HFF-Myc (cell line): Measurements from ENCODE around the gene FMO5.
"Not testable (repeated sequence)": the region's sequence is repeated elsewhere in the genome, so short reads cannot be mapped to it uniquely, and the experiment has no call there.

Experiments used
- DNase-seq: peaks from one replicate; pipeline ENCODE4 v3.0.0-alpha.2; 2011; ENCODE audit warnings: low read depth; ENCODE audit errors: extremely low read depth
- H3K4me3 ChIP-seq: replicated peaks from 2 replicates; pipeline ENCODE4 v1.5.1; 2011; ENCODE audit warnings: low read depth, mild to moderate bottlenecking, control low read depth, low read length
- TF ChIP-seq, protein P1 (sequence below): IDR thresholded peaks from 2 replicates; pipeline ENCODE4 v1.5.1; 2012; ENCODE audit warnings: mild to moderate bottlenecking, low read depth, low read length, control low read depth; ENCODE audit errors: missing control alignments

FMO5 gene

DNA sequence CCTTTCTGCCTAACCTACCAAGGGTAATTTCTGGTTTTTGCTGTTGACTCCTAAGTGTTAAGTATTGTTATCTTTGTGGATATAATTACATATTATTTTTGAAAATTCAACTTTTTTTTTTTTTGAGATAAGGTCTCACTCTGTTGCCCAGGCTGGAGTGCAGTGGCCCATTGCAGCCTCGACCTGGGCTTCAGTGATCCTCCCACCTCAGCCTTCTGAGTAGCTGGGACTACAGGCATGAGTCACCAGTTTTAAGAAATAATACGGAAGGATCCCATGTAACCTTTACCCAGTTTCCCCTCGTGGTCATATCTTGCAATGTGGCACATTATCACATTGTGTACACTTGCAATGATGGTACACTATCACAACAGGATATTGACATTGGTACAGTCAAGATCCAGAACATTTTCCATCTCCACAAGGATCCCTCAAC, 20.5 kb upstream of the FMO5 start:
- TF ChIP-seq, protein P1, sequence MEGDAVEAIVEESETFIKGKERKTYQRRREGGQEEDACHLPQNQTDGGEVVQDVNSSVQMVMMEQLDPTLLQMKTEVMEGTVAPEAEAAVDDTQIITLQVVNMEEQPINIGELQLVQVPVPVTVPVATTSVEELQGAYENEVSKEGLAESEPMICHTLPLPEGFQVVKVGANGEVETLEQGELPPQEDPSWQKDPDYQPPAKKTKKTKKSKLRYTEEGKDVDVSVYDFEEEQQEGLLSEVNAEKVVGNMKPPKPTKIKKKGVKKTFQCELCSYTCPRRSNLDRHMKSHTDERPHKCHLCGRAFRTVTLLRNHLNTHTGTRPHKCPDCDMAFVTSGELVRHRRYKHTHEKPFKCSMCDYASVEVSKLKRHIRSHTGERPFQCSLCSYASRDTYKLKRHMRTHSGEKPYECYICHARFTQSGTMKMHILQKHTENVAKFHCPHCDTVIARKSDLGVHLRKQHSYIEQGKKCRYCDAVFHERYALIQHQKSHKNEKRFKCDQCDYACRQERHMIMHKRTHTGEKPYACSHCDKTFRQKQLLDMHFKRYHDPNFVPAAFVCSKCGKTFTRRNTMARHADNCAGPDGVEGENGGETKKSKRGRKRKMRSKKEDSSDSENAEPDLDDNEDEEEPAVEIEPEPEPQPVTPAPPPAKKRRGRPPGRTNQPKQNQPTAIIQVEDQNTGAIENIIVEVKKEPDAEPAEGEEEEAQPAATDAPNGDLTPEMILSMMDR: no peak
- no peak overlapping the region for H3K4me3 ChIP-seq
- no peak for DNase-seq

DNA sequence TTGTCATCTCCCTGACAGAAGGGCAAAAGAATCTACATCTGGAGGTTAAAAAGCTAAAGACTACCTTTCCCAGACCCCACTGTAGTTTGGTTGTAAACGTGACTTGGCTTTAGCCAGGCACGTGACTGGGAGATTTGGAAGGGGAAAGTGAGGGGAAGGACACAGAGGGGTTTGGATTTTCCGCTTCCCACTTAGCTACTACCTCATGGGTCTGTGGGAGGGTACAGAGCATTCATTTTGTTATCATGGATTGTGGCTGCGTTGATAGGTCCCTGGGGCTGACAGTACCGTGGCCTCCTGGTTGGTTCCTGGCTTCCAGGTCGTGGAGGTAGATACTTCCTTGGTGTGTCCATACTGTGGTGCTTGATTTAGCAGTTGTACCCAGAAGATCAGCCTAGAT, 20.0 kb upstream of the FMO5 start:
- no peak overlapping the region for H3K4me3 ChIP-seq
- TF ChIP-seq, protein P1: no peak
- no peak for DNase-seq

GRCh38 chr1:147243841-147244240, 18.7 kb upstream of the FMO5 start:
- H3K4me3 ChIP-seq: peak overlapping the region; percentile 81
- DNase-seq: no peak
- TF ChIP-seq, protein P1: no peak

GRCh38 chr1:147243228-147243685, 18.1 kb upstream of the FMO5 start:
- TF ChIP-seq, protein P1: no peak
- no peak for DNase-seq
- peak overlapping the region; percentile 81 for H3K4me3 ChIP-seq

DNA sequence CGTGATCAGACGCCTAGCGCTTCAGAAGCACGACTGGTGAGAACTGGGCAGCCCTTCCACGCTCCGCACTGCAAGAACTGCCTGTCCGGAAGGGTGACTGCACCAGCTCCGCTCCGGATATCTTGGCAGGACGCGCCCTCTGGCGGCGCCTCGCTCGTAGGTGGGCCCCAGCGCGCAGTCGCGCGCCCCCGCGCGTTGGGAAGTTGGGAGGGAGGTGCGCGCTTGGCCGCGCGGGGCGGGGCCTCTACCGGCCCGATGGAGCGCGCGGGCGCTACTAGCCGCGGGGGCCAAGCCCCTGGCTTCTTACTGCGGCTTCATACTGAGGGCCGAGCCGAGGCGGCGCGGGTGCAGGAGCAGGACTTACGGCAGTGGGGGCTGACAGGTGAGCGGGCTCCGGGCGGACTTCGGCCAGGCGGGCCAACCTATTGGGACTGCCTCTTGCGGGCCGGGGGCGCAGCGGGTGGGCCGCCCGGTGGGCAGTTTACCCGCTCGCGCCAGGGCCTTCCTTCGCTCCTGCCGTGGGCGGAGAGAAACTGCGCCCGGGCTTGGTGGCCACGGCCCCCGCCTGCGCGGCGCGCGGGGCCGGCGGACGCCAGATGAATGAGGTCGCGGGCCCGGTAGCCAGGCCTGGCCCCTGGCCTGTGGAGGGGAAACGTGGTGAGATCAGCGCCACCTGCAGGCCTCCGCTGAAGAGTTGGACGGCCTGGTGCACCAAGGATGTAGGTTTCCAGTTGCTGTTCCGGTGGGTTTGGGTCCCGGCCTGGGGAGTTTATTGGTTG, 17.5 kb upstream of the FMO5 start, which contains the start of gene CHD1L:
CHD1L (plus strand) TSS at position 236 of the 779 bp plus-strand sequence; CDS start at position 256, 20 bp downstream.
- peak within 1 kb of the TSS; percentile 81 for H3K4me3 ChIP-seq
- DNase-seq: peak; percentile 85
- TF ChIP-seq, protein P1: peak; percentile 90

DNA sequence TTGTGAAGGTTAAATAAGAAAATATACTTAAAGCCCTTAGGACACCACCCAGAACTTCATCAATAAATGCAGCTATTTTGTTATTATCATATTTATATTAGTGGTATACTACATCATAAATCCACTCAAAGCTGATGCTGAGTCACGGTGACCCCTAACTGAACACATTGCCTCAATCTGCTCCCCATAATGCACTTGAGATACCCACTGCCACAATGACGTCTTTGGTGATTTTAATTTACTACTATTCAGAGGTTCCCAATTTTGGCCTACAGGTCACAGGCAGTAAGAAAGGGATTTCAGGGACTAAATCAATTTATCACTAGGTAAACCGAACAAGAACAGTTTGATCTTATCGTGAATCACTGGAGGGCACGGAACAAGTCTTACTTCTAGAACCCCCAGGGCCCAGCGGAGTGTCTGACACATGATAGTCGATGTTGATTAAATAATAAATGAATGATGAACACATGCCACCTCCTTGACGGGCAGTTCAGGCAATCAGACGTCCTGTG, 16.9 kb upstream of the FMO5 start:
- H3K4me3 ChIP-seq: peak overlapping the region; percentile 81
- TF ChIP-seq, protein P1: no peak
- DNase-seq: no peak

- not testable (repeated sequence) for H3K4me3 ChIP-seq, DNase-seq
These were observed 15.1 kb upstream of the FMO5 start for GRCh38 chr1:147240131-147240721.
